Trophoblast cell (in vitro differentiated cells and primary cell): ENCODE results near the gene CLDN16.
A peak's percentile ranks its signal among the peaks of the same experiment; 100 is the strongest.

Source experiments
- DNase-seq, 2 donors: peaks; one replicate each; pipeline ENCODE4 v3.0.0-alpha.2; 2016
- H2AFZ ChIP-seq: 2 replicates; pipeline ENCODE4 v1.6.1; 2013; ENCODE audit warnings: low read length, moderate library complexity, mild to moderate bottlenecking; ENCODE audit not compliant: insufficient read depth, poor library complexity
- H2AK5ac ChIP-seq: 2 replicates; pipeline ENCODE4 v1.6.1; 2013; ENCODE audit warnings: mild to moderate bottlenecking, low read length
- H2BK120ac ChIP-seq: 2 replicates; pipeline ENCODE4 v1.6.1; 2013; ENCODE audit warnings: low read length, mild to moderate bottlenecking, moderate library complexity; ENCODE audit not compliant: insufficient read depth, poor library complexity
- H2BK12ac ChIP-seq: 2 replicates; pipeline ENCODE4 v1.6.1; 2013; ENCODE audit warnings: mild to moderate bottlenecking, low read length, moderate library complexity
- H2BK5ac ChIP-seq: 2 replicates; pipeline ENCODE4 v1.6.1; 2013; ENCODE audit warnings: low read length, low read depth, moderate library complexity, mild to moderate bottlenecking; ENCODE audit not compliant: poor library complexity
- H3K14ac ChIP-seq: 2 replicates; pipeline ENCODE4 v1.6.1; 2013; ENCODE audit warnings: mild to moderate bottlenecking, low read length
- H3K18ac ChIP-seq: 2 replicates; pipeline ENCODE4 v1.6.1; 2013; ENCODE audit warnings: mild to moderate bottlenecking, low read length
- H3K23ac ChIP-seq: 2 replicates; pipeline ENCODE4 v1.6.1; 2013; ENCODE audit warnings: low read length
- H3K27ac ChIP-seq: 2 replicates; pipeline ENCODE4 v1.5.1; 2013; ENCODE audit warnings: low read depth, mild to moderate bottlenecking, inconsistent platforms, low read length, moderate library complexity
- H3K27me3 ChIP-seq: 2 replicates; pipeline ENCODE4 v1.6.1; 2013; ENCODE audit warnings: inconsistent platforms, mild to moderate bottlenecking, low read length, moderate library complexity; ENCODE audit not compliant: insufficient read depth
- H3K36me3 ChIP-seq, 2 experiments: 1 replicate in 1 of 2; 2 replicates in 1 of 2; pipeline ENCODE4 v1.6.1; 2013; ENCODE audit warnings: low read length in 2 of 2, mild to moderate bottlenecking in 2 of 2, moderate library complexity in 1 of 2; ENCODE audit not compliant: insufficient read depth in 2 of 2, control insufficient read depth in 1 of 2
- H3K4ac ChIP-seq: 2 replicates; pipeline ENCODE4 v1.6.1; 2013; ENCODE audit warnings: low read depth, mild to moderate bottlenecking, low read length, moderate library complexity
- H3K4me1 ChIP-seq, 2 experiments: 1 replicate in 1 of 2; 2 replicates in 1 of 2; pipeline ENCODE4 v1.6.1; 2013; ENCODE audit warnings: low read length in 2 of 2, mild to moderate bottlenecking in 2 of 2, moderate library complexity in 1 of 2; ENCODE audit not compliant: insufficient read depth in 2 of 2, control insufficient read depth in 1 of 2
- H3K4me2 ChIP-seq: 2 replicates; pipeline ENCODE4 v1.6.1; 2013; ENCODE audit warnings: inconsistent platforms, mild to moderate bottlenecking, low read length, moderate library complexity
- H3K4me3 ChIP-seq: 2 replicates; pipeline ENCODE4 v1.5.1; 2013; ENCODE audit warnings: mild to moderate bottlenecking, low read depth, low read length, inconsistent platforms
- H3K79me1 ChIP-seq: one replicate; pipeline ENCODE4 v1.6.1; 2013; ENCODE audit warnings: low read length
- H3K79me2 ChIP-seq: 2 replicates; pipeline ENCODE4 v1.6.1; 2013; ENCODE audit warnings: low read length, mild to moderate bottlenecking; ENCODE audit not compliant: control insufficient read depth, insufficient read depth, poor library complexity
- H3K9ac ChIP-seq: 2 replicates; pipeline ENCODE4 v1.6.1; 2013; ENCODE audit warnings: mild to moderate bottlenecking, low read length
- H3K9me3 ChIP-seq: 2 replicates; pipeline ENCODE4 v1.6.1; 2013; ENCODE audit warnings: low read depth, mild to moderate bottlenecking, control low read depth, inconsistent platforms, low read length; ENCODE audit not compliant: insufficient read depth
- H4K12ac ChIP-seq: 2 replicates; pipeline ENCODE4 v1.6.1; 2013; ENCODE audit warnings: low read depth, mild to moderate bottlenecking, low read length, moderate library complexity
- H4K8ac ChIP-seq: 2 replicates; pipeline ENCODE4 v1.6.1; 2013; ENCODE audit warnings: low read depth, mild to moderate bottlenecking, low read length, moderate library complexity
- H4K91ac ChIP-seq: one replicate; pipeline ENCODE4 v1.6.1; 2013; ENCODE audit warnings: low read depth, mild to moderate bottlenecking, low read length, moderate library complexity
- WGBS: extraction: QIAGEN DNeasy Blood & Tissue Kit; methylation state at CpG from one replicate; pipeline ENCODE4 v1.1.7; 2013; ENCODE audit warnings: missing lambda C conversion rate; ENCODE audit not compliant: insufficient read length, insufficient coverage; ENCODE audit errors: extremely low coverage; 5-methylcytosine and 5-hydroxymethylcytosine counted together

The CLDN16 gene

DNA sequence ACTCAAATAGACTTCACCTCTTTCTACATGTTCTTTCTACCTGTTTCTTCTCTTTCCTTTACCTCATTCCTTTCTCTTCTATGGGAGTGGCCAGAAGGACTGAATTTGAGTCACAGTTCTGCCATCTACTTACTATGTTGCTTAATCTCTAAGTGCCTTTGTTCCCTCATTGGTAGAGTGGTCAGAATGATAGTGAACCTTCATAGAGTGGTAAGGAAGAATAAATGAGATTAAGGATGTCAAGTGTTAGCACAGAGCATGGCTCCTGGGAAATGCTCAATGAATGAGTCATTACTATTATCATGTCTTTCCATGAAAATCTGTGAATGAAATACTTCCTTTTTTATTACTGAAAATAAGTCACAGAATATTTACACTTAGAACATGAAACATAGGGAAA, 44.3 kb downstream of the CLDN16 start:
- Histone ChIP-seq H3K9me3 (no peaks in the 10 kb centered on the region), H3K4me1 (no peaks in the 10 kb centered on the region), H3K36me3 (no peaks in the 10 kb centered on the region), H4K12ac (no peak overlapping the region), H4K8ac (no peak overlapping the region), H2BK5ac (no peak overlapping the region), H2AK5ac (no peak overlapping the region), H2BK12ac (no peak overlapping the region), H3K79me2 (no peaks in the 10 kb centered on the region), H3K79me1 (no peaks in the 10 kb centered on the region), H3K4ac (no peak overlapping the region), H4K91ac (no peak overlapping the region), H3K27ac (no peak overlapping the region), H3K4me2 (no peak overlapping the region), H3K18ac (no peak overlapping the region), H2BK120ac (no peak overlapping the region), H3K23ac (no peak overlapping the region), H3K27me3 (no peaks in the 10 kb centered on the region), H3K4me3 (no peak overlapping the region), H3K9ac (no peak overlapping the region), H2AFZ (no peak overlapping the region), H3K14ac (no peak overlapping the region)
- DNase-seq = peak in 1 of 2 donors; percentile 51

DNA sequence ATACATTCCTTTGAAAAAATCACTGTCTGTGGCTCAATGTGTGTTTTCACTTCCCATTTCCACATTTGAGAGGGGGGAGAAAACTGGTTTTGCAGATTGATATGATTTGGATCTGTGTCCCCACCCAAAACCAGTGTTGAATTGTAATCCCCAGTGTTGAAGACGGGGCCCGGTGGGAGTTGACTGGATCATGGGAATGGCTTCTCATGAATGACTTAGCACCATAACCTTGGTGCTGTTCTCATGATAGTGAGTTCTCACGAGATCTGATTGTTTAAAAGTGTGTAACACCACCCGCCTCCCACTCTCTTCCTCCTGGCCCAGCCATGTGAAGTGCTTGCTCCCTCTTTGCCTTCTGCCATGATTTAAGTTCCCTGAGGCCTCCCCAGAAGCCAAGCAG, 45.7 kb downstream of the CLDN16 start:
- Histone ChIP-seq H3K14ac (no peak overlapping the region), H3K4me1 (no peaks in the 10 kb centered on the region), H3K4me3 (no peak overlapping the region), H4K8ac (no peak overlapping the region), H3K27me3 (no peaks in the 10 kb centered on the region), H3K79me2 (no peaks in the 10 kb centered on the region), H4K91ac (no peak overlapping the region), H3K4ac (no peak overlapping the region), H3K18ac (no peak overlapping the region), H3K79me1 (no peaks in the 10 kb centered on the region), H3K36me3 (no peaks in the 10 kb centered on the region), H2AFZ (no peak overlapping the region), H3K9me3 (no peaks in the 10 kb centered on the region), H3K23ac (no peak overlapping the region), H2BK5ac (no peak overlapping the region), H3K4me2 (no peak overlapping the region), H2BK120ac (no peak overlapping the region), H2BK12ac (no peak overlapping the region), H2AK5ac (no peak overlapping the region), H4K12ac (no peak overlapping the region), H3K9ac (no peak overlapping the region), H3K27ac (no peak overlapping the region)
- DNase-seq = no peak
- WGBS = no CpG with 5 or more reads among the region's 4 CpGs

DNA sequence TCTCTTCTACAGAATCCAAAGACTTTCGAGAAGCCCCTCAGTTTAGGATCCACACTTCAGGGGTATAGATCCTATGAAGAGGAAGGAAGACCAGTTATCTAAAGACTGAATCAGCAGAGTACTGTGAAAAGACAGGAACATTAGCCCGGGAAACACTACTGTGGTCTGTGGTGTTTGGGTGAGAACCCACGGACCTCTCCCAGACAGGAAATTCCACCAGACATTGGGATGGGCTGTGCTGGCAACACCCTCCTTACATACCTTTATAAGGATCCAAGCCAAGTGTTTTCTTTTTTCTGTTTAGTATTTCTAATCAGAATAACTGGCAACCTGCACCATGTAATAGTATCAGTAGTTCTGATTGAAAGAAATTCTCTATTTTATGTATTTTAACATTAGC, 47.7 kb downstream of the CLDN16 start:
- H3K36me3 ChIP-seq = no peaks in the 10 kb centered on the region
- H2BK5ac ChIP-seq = no peak overlapping the region
- WGBS = no CpG with 5 or more reads among the region's 3 CpGs
- no peak overlapping the region for H3K4me3 ChIP-seq
- H2BK12ac ChIP-seq = no peak overlapping the region
- no peak for DNase-seq
- H4K12ac ChIP-seq = no peak overlapping the region
- no peaks in the 10 kb centered on the region for H3K9me3 ChIP-seq
- no peak overlapping the region for H3K27ac ChIP-seq
- no peak overlapping the region for H3K4ac ChIP-seq
- no peak overlapping the region for H2AFZ ChIP-seq
- no peaks in the 10 kb centered on the region for H3K27me3 ChIP-seq
- no peak overlapping the region for H4K8ac ChIP-seq
- no peak overlapping the region for H4K91ac ChIP-seq
- no peak overlapping the region for H3K14ac ChIP-seq
- H3K18ac ChIP-seq = no peak overlapping the region
- no peaks in the 10 kb centered on the region for H3K4me1 ChIP-seq
- H3K23ac ChIP-seq = no peak overlapping the region
- no peak overlapping the region for H3K9ac ChIP-seq
- H3K79me1 ChIP-seq = no peaks in the 10 kb centered on the region
- no peak overlapping the region for H2AK5ac ChIP-seq
- no peaks in the 10 kb centered on the region for H3K79me2 ChIP-seq
- no peak overlapping the region for H3K4me2 ChIP-seq
- no peak overlapping the region for H2BK120ac ChIP-seq

DNA sequence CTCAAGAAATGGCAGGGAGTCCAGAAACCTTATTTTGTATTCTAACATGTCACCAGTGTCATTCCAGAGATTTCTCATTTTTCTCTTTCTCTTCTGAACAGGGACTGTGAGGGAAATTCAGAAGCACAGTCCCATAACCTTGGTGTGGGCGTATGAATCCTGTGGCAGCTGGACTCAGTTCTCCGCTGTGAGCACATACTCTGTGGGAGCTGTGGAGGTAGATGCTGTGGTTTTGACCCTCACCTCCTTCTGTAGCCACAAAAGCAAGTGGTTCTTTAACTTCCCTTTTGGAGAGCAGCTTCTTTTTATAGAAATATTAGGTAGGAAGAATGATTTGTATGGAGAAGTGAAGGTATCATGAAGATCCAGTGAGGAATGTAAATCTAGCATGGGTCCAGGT, 48.4 kb downstream of the CLDN16 start:
- H2AK5ac ChIP-seq = no peak overlapping the region
- DNase-seq = no peak
- WGBS = no CpG with 5 or more reads among the region's 2 CpGs

More for the DNA sequence above, 48.4 kb downstream of the CLDN16 start:
- Histone ChIP-seq H3K4me3 (no peak overlapping the region), H3K27ac (no peak overlapping the region), H3K9me3 (no peaks in the 10 kb centered on the region), H3K4me1 (no peaks in the 10 kb centered on the region), H3K36me3 (no peaks in the 10 kb centered on the region), H2BK12ac (no peak overlapping the region), H4K8ac (no peak overlapping the region), H4K91ac (no peak overlapping the region), H3K79me1 (no peaks in the 10 kb centered on the region), H3K4me2 (no peak overlapping the region), H2AFZ (no peak overlapping the region), H3K4ac (no peak overlapping the region), H3K14ac (no peak overlapping the region), H3K18ac (no peak overlapping the region), H4K12ac (no peak overlapping the region), H3K23ac (no peak overlapping the region), H3K9ac (no peak overlapping the region), H2BK5ac (no peak overlapping the region), H2BK120ac (no peak overlapping the region), H3K27me3 (no peaks in the 10 kb centered on the region), H3K79me2 (no peaks in the 10 kb centered on the region)
